ENCODE results near the gene ADAMTS2. TPM values are rescaled to one million over a fixed set of nuclear protein-coding genes. Genes with fewer than 3 reads are reported as not detected.

ADAMTS2 gene
- total RNA-seq, 1 experiment from 2014 or later: not detected

DNA sequence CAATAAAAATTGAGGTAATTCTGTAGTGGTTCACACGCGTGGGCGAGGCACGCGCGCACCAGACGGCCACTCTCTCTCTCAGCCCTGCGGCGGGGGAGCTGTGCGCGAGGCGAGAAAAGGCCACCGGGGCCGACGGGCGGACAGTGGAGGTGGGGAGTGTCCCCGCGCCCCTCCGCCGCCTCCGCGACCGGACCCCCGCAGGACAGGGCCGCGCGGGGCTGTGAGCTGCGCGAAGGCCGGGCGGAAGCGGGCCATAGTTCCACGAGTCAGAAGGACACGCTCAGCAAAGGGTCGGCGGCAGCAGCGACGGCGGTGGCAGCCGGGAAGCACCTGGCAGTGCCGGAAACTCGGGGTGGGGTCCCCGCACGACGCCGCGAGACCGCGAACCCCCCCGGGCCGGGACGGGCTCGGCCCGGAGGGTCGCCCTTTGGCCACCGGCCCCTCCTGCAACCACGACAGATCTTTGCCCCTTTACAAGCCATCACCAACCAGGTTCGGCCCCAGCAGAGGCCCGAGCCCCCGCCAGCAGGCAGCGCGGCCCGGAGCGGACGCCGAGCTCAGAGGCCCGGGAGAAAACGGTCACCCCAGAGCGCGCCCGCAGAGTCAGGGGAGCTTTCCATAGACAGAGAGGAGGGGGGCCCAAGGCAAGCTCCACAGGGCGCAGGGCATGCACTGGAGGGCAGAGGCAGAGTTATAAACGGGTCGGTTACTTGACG lies 224.2 kb downstream of the ADAMTS2 start:
- Histone ChIP-seq H3K9me2 (replicated peaks; ENCODE audit: insufficient read depth, low read length) (no peaks in the 10 kb centered on the region), H3K9me3 (ENCODE audit: low read length) (no peaks in the 10 kb centered on the region), H3K27ac (ENCODE audit: low read length) (no peak overlapping the region), H3K36me3 (ENCODE audit: insufficient read depth, low read length) (no peaks in the 10 kb centered on the region), H3K4me1 (ENCODE audit: low read length) (no peaks in the 10 kb centered on the region), H3K4me2 (ENCODE audit: low read depth, low read length, poor library complexity, severe bottlenecking) (no peak overlapping the region), H3K27me3 (ENCODE audit: low read length) (no peaks in the 10 kb centered on the region), H3K9ac (ENCODE audit: low read length) (no peak overlapping the region), H3K79me2 (ENCODE audit: low read length) (no peaks in the 10 kb centered on the region), H2AFZ (ENCODE audit: low read length) (no peak overlapping the region), H3K4me3 (ENCODE audit: low read length) (no peak overlapping the region), H4K20me1 (ENCODE audit: insufficient read depth, low read depth, low read length) (no peaks in the 10 kb centered on the region)
- no peak for DNase-seq

DNA sequence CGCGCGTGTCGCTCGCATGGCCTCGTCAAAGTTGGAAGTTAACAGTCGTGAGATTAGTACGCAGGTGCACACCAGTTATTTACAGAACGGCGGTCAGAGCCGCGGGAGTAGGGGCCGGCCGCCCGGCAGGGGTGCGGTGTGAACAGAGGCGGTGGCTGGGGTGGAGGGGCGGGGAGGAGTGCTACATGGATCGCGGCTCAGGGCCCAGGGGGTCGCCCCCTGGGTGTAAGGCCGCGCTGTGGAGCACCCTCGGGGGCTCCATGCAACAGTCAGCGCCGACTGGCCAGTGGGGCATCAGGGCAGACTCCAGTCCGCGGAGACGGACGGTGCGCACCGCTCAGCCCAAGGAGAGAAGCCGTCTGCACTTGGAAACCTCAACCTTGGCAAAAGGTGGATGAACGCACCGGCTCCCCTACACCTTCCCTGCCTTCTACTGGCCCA lies 224.8 kb downstream of the ADAMTS2 start:
- H4K20me1 ChIP-seq (ENCODE audit: insufficient read depth, low read depth, low read length): no peaks in the 10 kb centered on the region
- H3K9me3 ChIP-seq (ENCODE audit: low read length): no peaks in the 10 kb centered on the region
- no peaks in the 10 kb centered on the region for H3K9me2 ChIP-seq (replicated peaks; ENCODE audit: insufficient read depth, low read length)
- no peaks in the 10 kb centered on the region for H3K36me3 ChIP-seq (ENCODE audit: insufficient read depth, low read length)
- no peak overlapping the region for H3K4me2 ChIP-seq (ENCODE audit: low read depth, low read length, poor library complexity, severe bottlenecking)
- no peaks in the 10 kb centered on the region for H3K4me1 ChIP-seq (ENCODE audit: low read length)
- DNase-seq: no peak
- no peaks in the 10 kb centered on the region for H3K27me3 ChIP-seq (ENCODE audit: low read length)
- H3K27ac ChIP-seq (ENCODE audit: low read length): no peak overlapping the region
- H3K79me2 ChIP-seq (ENCODE audit: low read length): no peaks in the 10 kb centered on the region
- H3K9ac ChIP-seq (ENCODE audit: low read length): no peak overlapping the region
- no peak overlapping the region for H3K4me3 ChIP-seq (ENCODE audit: low read length)
- H2AFZ ChIP-seq (ENCODE audit: low read length): no peak overlapping the region

DNA sequence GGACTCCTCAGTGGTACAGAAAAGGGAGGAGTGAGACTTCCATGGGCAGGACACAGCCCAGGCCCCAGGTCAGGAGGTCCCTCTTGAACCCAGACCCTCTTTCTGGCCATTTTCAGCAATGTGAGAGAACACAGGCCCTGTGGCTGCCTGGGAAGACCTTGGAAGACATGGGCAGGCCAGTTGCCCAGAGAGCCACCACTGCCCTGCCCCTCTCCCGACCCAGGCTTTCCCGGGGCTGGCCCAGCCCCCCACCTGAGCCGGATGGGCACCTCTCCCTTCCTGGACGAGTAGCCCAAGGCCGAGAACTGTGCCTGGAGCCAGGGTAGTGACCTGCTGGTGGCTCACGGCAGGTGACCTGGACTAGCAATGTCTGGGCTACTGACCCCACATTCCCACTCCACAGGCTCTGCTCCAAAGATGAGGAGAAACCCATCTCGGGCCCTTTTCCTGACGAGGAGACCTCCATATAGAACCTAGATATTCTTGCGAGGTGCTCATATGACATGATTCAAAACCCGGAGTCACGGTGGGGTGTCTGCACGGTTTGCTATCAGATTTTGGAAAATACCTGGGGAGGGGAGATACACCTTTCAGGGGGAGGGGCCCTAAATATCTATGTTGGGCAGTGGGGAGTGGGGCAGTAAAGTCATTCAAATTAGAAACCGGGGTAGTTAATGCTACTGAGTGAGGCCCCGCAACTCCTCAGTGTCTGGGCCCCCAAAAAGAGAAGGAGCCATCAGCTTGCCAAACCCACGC lies 225.7 kb downstream of the ADAMTS2 start:
- no peaks in the 10 kb centered on the region for H3K4me1 ChIP-seq (ENCODE audit: low read length)

DNA sequence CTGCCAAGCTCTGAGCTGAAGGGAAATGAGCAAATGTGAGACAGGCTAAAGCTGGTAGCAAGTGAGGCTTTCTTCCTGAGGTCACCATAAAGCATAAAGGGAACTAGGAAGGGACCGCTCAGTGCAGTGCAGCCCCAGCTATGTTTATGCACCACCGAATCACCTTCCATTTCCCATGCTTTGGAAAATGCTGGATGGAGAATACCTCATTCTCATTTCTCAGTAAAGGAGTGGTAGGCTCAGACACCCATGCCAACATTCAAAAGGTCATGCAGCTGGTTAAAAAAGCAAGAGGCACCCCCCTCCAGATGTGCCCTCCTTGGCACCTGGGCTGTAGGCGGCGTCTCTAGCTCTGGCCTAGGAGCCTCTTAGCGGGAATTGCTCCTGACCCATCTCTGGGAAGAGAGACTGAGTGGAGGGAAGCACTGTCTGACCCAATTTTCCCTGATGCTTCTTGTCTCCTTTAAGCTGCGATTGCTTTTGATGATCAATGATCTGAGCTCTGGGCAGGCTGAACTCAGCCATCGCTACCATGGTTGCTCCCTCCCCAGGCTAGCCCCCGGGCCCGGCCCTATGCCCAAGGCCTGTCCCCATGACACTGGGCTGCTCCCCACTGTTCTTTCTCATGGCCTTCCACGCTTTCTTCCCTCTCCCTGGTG lies 226.4 kb downstream of the ADAMTS2 start:
- no peaks in the 10 kb centered on the region for H3K36me3 ChIP-seq (ENCODE audit: insufficient read depth, low read length)
- H3K4me1 ChIP-seq (ENCODE audit: low read length): no peaks in the 10 kb centered on the region
- H3K9me3 ChIP-seq (ENCODE audit: low read length): no peaks in the 10 kb centered on the region
- H3K9ac ChIP-seq (ENCODE audit: low read length): no peak overlapping the region
- no peaks in the 10 kb centered on the region for H3K27me3 ChIP-seq (ENCODE audit: low read length)
- H4K20me1 ChIP-seq (ENCODE audit: insufficient read depth, low read depth, low read length): no peaks in the 10 kb centered on the region
- DNase-seq: no peak
- no peak overlapping the region for H3K4me2 ChIP-seq (ENCODE audit: low read depth, low read length, poor library complexity, severe bottlenecking)
- no peaks in the 10 kb centered on the region for H3K79me2 ChIP-seq (ENCODE audit: low read length)
- H3K9me2 ChIP-seq (replicated peaks; ENCODE audit: insufficient read depth, low read length): no peaks in the 10 kb centered on the region
- H3K4me3 ChIP-seq (ENCODE audit: low read length): no peak overlapping the region
- no peak overlapping the region for H3K27ac ChIP-seq (ENCODE audit: low read length)
- H2AFZ ChIP-seq (ENCODE audit: low read length): no peak overlapping the region

More for the DNA sequence above, 225.7 kb downstream of the ADAMTS2 start:
- no peaks in the 10 kb centered on the region for H3K27me3 ChIP-seq (ENCODE audit: low read length)
- H3K9me3 ChIP-seq (ENCODE audit: low read length): no peaks in the 10 kb centered on the region
- no peaks in the 10 kb centered on the region for H3K79me2 ChIP-seq (ENCODE audit: low read length)
- H3K4me3 ChIP-seq (ENCODE audit: low read length): no peak overlapping the region
- H4K20me1 ChIP-seq (ENCODE audit: insufficient read depth, low read depth, low read length): no peaks in the 10 kb centered on the region
- no peak overlapping the region for H3K9ac ChIP-seq (ENCODE audit: low read length)
- no peak for DNase-seq
- no peaks in the 10 kb centered on the region for H3K36me3 ChIP-seq (ENCODE audit: insufficient read depth, low read length)
- H2AFZ ChIP-seq (ENCODE audit: low read length): no peak overlapping the region
- no peak overlapping the region for H3K27ac ChIP-seq (ENCODE audit: low read length)
- no peak overlapping the region for H3K4me2 ChIP-seq (ENCODE audit: low read depth, low read length, poor library complexity, severe bottlenecking)
- no peaks in the 10 kb centered on the region for H3K9me2 ChIP-seq (replicated peaks; ENCODE audit: insufficient read depth, low read length)

DNA sequence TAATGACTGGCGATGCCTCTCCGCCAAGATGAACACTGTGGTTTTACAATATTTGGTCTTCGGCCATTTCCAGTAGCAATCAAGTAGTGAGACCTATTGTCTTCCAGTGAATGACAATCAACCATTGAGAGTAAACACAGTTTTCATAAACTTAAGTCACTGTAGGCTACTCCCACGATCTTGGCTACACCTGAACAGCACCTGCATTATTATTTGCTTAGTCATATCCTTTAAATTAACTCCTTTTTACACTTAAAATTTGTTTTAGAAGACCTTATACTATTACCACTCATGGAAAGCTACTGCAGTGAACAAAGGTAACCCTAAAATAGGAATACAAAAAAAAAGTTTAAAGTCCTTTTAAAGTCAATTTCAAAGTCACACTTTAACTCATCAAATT lies 226.9 kb downstream of the ADAMTS2 start:
- Histone ChIP-seq H3K27me3 (ENCODE audit: low read length) (no peaks in the 10 kb centered on the region), H3K4me3 (ENCODE audit: low read length) (no peak overlapping the region), H3K36me3 (ENCODE audit: insufficient read depth, low read length) (no peaks in the 10 kb centered on the region), H3K4me2 (ENCODE audit: low read depth, low read length, poor library complexity, severe bottlenecking) (no peak overlapping the region), H3K79me2 (ENCODE audit: low read length) (no peaks in the 10 kb centered on the region), H3K4me1 (ENCODE audit: low read length) (no peaks in the 10 kb centered on the region), H4K20me1 (ENCODE audit: insufficient read depth, low read depth, low read length) (no peaks in the 10 kb centered on the region), H3K9me3 (ENCODE audit: low read length) (no peaks in the 10 kb centered on the region), H3K27ac (ENCODE audit: low read length) (no peak overlapping the region), H3K9ac (ENCODE audit: low read length) (no peak overlapping the region), H2AFZ (ENCODE audit: low read length) (no peak overlapping the region), H3K9me2 (replicated peaks; ENCODE audit: insufficient read depth, low read length) (no peaks in the 10 kb centered on the region)
- no peak for DNase-seq

DNA sequence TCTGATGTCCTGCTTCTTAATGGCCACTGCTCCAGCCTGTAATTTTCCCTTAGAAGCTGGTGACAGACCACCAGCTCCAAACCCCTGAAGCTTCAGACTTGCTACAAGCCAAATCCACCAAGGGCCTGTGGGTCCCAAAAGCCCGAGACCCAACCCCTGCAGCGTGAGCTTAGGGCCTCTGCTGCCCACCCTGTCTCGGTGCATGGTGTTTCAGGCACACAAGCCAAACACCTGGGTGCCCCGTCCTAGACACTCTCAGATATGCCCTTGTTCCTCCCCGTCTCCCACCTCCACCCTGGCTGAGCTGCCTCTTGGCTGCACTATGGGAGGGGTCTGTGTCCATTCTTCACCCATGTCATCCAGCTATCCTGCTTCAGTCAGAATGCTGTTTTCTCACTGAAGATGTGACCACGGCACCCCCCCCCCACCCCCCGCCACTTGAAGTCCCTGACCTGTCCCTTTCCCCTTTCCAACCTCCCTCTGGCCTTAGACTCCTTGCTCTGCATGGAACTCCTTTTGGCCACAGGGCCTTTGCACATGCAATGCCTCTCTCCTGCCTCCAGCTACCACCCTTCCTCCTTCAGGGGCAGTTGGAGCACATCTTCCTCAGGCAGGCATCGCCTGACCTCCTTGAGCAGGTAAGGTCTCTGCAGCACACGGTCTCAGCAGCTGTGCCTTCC lies 229.3 kb downstream of the ADAMTS2 start:
- Histone ChIP-seq H3K4me2 (ENCODE audit: low read depth, low read length, poor library complexity, severe bottlenecking) (no peak overlapping the region), H4K20me1 (ENCODE audit: insufficient read depth, low read depth, low read length) (no peaks in the 10 kb centered on the region), H3K36me3 (ENCODE audit: insufficient read depth, low read length) (no peaks in the 10 kb centered on the region), H3K27me3 (ENCODE audit: low read length) (no peaks in the 10 kb centered on the region), H2AFZ (ENCODE audit: low read length) (no peak overlapping the region), H3K9me2 (replicated peaks; ENCODE audit: insufficient read depth, low read length) (no peaks in the 10 kb centered on the region), H3K79me2 (ENCODE audit: low read length) (no peaks in the 10 kb centered on the region), H3K4me1 (ENCODE audit: low read length) (no peaks in the 10 kb centered on the region), H3K9ac (ENCODE audit: low read length) (no peak overlapping the region), H3K27ac (ENCODE audit: low read length) (no peak overlapping the region), H3K4me3 (ENCODE audit: low read length) (no peak overlapping the region), H3K9me3 (ENCODE audit: low read length) (no peaks in the 10 kb centered on the region)
- DNase-seq: no peak

DNA sequence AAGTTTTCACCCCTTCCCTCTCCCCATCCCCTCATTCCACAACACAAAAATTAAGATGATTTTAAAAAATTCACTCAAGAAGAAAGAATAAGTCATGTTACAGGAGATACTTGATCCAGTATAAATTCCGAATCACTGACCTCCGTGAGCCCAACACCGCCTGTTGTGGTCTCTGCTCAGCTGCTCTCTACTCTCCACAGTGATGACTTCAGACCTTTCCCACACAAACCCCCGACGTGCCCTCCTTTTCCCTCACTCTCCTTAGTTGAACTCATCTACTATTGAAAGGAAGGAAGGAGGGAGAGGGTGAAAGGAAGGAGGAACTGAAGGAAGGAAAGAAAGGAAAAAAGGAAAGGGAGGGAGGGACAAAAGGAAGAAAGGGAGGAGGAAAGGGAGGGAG lies 230.0 kb downstream of the ADAMTS2 start:
- Histone ChIP-seq H3K79me2 (ENCODE audit: low read length) (no peaks in the 10 kb centered on the region), H4K20me1 (ENCODE audit: insufficient read depth, low read depth, low read length) (no peaks in the 10 kb centered on the region), H3K9me2 (replicated peaks; ENCODE audit: insufficient read depth, low read length) (no peaks in the 10 kb centered on the region), H3K27me3 (ENCODE audit: low read length) (no peaks in the 10 kb centered on the region), H3K4me1 (ENCODE audit: low read length) (no peaks in the 10 kb centered on the region), H3K9me3 (ENCODE audit: low read length) (no peaks in the 10 kb centered on the region), H2AFZ (ENCODE audit: low read length) (no peak overlapping the region), H3K9ac (ENCODE audit: low read length) (no peak overlapping the region), H3K4me2 (ENCODE audit: low read depth, low read length, poor library complexity, severe bottlenecking) (no peak overlapping the region), H3K36me3 (ENCODE audit: insufficient read depth, low read length) (no peaks in the 10 kb centered on the region), H3K4me3 (ENCODE audit: low read length) (no peak overlapping the region), H3K27ac (ENCODE audit: low read length) (no peak overlapping the region)
- DNase-seq: no peak

DNA sequence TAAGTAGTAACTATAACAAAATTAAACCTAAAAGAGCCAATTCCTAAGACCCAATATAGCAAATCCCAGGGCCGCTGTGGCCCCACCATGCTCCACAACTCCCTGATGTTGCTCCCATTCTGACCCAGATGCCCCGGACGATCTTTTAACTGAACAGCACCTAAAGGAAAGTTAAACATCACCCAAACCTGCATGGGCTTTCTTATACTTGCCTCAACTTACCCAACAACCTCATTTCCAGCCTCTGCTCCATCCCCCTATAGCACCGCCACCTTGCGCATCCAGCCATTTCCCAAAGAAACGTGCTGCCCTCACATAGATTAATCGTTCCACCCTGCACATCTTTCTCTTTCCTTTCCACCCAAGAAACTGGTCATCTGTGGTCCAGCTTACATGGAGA lies 230.5 kb downstream of the ADAMTS2 start:
- Histone ChIP-seq H3K9me3 (ENCODE audit: low read length) (no peaks in the 10 kb centered on the region), H3K4me2 (ENCODE audit: low read depth, low read length, poor library complexity, severe bottlenecking) (no peak overlapping the region), H3K27me3 (ENCODE audit: low read length) (no peaks in the 10 kb centered on the region)

More for the DNA sequence above, 230.5 kb downstream of the ADAMTS2 start:
- DNase-seq: no peak
- H3K79me2 ChIP-seq (ENCODE audit: low read length): no peaks in the 10 kb centered on the region
- no peak overlapping the region for H3K9ac ChIP-seq (ENCODE audit: low read length)
- no peaks in the 10 kb centered on the region for H3K9me2 ChIP-seq (replicated peaks; ENCODE audit: insufficient read depth, low read length)
- no peak overlapping the region for H3K27ac ChIP-seq (ENCODE audit: low read length)
- H3K4me3 ChIP-seq (ENCODE audit: low read length): no peak overlapping the region
- H3K36me3 ChIP-seq (ENCODE audit: insufficient read depth, low read length): no peaks in the 10 kb centered on the region
- no peak overlapping the region for H2AFZ ChIP-seq (ENCODE audit: low read length)
- no peaks in the 10 kb centered on the region for H4K20me1 ChIP-seq (ENCODE audit: insufficient read depth, low read depth, low read length)
- no peaks in the 10 kb centered on the region for H3K4me1 ChIP-seq (ENCODE audit: low read length)
